ENCODE results near the gene NUDT21.

NUDT21 gene

DNA sequence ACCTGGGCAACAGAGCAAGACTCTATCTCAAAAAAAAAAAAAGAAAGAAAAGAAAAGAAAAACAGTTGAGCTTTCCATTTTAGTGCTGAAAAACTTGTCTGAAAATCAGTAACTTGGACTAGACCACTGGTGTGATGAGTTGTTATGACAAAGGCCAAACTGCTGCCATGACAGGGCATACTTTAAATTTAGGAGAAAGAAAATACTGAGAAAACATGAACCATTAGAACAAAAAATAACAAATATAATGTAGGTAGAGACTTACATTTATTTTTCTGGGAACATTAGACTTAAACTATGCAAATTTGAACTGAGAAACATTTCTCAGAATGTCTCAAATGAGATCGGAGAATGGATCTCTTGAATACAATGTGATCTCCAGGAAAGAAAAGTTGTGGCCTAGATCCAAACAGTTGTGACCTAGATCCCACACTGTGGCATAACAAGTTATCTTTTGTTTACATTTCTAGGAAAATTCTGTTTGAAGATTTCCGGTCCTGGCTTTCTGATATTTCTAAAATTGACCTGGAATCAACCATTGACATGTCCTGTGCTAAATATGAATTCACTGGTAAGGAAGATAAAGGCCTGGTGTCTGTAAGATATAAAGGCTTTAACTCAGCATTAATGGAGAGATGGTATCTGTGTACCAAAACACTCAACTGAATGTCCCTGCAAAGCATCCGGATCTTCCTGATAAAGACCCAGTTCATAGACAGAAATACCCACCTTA, 11.1 kb upstream of the NUDT21 start:
- no peak for DNase-seq

DNA sequence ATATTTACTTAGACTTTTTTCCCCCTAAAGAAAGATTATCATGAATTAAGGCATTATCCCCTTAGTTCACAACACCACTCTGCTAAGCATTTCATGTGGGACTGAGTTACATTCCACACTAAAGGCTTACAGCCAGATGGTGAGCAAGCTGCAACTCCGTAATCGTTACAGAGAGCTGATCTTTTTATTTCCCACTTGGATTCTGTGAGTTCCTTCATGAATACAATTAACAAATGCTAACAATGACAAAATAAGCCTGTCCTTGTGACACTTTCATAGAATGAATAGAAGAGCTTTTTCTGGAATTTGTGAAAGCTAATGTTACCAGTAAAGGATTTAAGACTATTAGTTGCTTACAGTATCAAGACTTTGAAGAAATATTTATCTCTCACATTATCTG, 9.0 kb upstream of the NUDT21 start:
- peak in 1 of 14 donors; percentile 11 for DNase-seq

DNA sequence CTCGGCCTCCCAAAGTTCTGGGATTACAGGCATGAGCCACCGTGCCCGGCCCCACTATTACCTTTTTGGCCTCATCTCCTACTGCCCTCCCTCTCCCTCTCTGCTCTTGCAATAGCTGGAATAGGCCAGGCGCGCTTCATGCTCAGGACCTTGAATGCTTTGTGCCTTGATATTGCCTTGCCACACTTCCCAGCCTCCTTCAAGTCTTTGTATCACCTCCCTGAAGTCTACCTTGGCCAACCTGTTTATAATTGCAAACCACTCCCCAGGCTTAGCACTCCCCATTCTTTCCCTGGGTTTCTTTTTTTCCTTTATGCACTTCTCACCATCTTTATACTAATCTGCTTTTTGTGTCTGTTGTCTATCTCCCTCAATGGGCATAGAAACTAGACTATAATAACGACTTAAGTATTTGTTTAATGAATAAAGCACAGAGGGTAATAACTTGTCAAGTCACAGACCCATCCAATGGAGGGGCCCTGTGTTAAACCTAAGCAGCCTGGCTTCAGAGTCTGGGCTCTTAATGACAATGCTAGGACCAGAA, 6.9 kb upstream of the NUDT21 start:
- no peak for DNase-seq

DNA sequence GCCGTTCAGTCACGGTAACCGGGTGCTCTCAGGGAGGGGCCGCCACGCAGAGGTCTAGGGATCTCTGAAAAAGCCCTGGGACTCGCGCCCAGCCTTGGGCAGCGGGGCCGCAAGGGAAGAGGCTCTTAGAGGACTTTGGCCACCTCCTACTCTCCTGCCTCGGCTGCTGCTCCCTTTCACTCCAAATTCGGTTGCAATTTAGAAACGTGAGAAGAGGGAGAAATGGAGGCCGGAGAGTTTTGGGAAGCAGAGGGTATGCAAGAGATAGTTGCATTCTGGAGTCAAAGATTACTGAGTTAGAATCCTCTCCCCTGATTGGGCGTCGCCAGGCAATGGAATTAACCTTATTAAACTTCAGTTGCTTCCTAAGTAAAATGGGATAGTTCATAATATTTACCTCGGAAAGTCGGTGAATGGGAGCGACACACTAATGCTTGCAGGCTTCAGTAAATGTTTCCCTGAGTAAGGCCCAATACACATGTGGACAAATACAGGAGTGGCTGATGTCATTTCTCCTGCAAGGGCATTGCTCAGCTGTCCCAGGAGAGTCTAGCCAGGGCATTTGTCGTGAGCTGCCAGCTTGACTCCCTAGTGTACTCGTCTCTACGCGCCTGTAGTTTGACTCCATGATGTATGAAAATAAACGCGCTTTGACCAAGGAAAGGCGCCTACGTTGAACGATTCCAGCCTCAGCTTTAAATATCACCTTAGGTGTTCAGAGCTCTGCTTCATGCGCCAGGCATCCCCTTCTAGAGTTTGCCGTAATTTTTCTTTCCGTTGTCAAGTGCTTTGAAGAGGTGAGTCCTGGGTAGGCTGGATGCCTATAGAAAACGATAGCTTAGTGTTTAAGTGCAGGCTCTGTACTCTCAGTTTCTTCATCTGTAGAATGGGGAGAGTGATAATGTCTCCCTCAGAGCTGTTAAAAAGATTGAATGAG, 889 bp upstream of the NUDT21 start:
- DNase-seq = peak in 3 of 14 donors; percentile 6 to 51 (median 15)

DNA sequence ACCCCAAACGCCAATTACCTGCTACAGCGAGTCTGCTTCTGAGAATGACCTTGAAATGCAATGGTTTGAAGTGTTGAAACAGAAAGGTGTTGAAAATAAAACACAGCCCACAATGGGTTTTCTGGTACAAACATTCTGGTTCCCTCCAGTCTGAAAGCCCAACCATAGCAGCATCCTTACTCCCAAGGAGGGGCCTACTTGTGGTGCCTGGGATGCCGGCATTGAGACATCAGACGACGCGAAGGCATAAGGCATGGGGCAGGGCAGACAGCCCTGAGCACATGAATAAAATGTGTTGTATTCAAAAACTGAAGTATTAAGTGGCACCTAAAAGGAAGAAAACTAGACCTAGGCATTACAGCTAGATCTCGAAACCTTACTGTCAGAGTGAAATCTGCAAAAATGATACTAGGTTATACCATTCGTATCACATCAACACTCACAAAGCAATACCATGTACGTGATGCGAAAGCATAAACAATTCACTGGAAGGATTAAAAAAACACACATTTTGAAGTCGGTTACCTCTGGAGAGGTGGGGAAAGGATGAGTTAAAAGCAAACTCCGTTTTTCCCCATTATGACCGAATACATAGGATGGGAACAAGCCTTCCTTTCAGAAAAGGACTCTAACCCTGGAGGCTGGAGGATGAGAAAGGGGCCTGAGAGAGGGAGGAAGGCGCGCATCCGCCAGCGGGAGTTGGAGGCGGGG, 702 bp downstream of the NUDT21 start:
- no peak for DNase-seq

DNA sequence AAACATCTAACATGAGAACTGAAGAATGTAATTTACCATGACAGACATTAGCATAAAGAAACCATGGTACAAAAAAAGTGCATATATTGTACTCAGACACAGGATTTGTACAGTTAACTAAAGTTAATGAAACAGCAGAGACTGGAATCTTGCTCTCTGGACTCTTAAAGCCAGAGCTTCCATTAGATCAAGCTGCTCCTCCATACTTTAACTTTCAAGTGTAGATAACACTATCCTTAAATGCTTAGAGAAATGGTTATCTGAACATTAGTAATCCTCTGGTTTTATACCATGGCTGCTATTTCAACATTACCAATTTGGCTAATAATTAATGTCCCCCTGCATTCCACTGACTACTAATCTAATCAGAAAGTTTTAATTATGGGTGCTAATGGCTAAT, 3.1 kb downstream of the NUDT21 start:
- no peak for DNase-seq

DNA sequence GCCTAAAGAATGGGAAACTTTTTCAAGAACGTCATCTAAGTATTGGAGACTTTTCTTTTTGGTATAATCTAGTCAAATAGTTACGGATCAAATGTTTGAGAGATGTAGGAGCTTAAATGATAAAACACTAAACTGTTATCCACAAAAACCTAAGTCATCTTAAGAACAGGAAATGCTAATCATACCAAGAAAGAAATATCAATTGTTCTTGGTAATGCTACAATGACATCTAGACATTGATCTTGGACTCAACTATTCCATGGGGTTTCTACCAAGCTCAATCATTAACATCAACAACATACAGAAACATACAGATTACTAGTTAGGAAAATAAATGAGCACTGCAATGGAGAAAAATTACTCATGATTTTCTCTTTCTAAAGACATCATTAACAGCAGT, 3.8 kb downstream of the NUDT21 start:
- no peak for DNase-seq

DNA sequence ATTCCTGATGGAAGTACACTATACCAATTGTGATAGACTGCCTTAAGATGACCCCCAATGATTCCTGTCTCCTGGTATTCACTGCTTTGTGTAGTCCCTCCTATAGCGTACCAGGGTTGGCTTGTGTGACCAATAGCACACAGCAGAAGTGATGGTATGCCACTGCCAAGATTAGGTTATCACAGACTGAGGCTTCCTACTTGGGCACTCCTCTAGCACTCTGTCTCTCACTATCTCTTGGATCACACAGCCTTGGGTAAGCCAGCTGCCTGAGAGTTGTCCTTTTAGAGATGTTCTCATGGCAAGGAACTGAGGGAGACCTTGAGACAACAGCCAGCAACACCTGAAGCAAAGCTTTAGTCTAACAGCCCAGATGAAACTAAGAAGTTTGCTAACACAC, 13.1 kb downstream of the NUDT21 start:
- DNase-seq = no peak

DNA sequence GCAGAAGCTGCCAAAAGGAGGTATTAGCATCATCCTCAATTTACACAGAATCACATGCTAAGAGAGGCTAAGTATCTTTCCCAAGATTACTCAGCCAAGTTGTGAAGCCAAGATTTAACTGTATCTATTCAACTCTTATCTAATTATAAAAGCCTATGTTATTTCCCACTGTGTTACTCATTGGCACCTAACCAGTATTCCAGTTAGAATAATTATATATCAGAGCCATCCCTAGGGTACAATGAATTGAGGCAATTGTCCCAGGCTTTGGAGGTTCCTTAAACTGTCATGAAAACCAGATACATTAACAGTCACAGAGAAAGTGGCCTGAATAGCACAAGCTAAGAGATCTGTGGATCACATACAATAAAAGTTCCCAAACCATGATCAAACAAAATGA, 14.9 kb downstream of the NUDT21 start:
- no peak for DNase-seq

DNA sequence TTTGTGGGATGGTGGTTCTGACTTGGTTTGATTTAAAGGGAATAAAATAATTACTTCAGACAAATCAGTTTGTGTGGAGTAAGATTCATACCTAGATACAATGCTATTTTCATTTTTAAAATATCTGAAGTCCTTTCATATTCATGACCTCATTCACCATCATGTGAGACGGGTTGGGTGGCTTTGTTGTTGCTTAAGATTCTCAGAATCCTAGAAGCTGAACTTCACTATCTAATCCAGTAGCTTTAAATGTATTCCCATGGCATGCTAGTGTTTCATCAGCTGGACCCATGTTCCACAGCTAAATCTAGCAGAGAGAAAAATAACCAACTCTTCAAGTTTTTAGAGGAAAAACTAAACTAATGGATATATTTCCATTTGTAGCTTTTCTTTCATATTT, 23.0 kb downstream of the NUDT21 start:
- DNase-seq = no peak

DNA sequence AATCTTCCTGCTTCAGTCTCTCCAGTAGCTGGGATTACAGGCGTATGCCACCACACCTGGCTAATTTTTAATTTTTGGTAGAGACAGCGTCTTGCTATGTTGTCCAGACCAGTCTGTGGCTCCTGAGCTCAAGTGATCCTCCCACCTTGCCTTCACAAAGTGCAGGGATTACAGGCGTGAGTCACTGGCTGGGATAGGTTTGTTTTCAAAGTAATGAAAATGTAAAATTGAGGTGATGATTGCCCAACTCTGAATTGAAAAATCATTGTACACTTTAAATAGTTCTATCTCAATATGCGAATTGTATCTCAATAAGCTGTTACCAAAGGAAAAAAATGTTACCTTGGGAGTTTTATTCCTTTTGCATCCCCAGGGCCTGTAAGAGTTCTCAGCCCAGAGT, 24.5 kb downstream of the NUDT21 start:
- DNase-seq = no peak

DNA sequence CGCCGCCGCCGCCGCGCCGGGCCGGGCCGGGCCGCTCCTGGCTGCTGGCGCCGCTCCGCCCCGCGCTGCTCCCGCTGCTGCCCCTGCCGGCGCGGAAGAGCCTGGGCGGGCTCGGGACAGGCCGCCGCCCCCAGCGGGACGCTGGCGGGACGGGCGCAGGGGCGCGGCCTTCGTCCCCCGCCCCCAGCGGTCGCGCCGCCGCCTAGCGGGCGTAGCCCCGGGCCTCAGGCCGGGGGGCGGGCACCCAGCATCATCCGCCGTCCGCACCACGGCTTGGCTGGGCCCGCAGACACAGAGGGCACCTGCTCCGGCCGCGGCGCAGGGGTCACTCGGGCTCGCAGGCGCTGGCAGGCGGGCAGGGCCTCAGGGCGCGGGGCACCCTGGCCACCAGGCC, 25.7 kb downstream of the NUDT21 start, which contains the start of gene AMFR:
Gene AMFR, minus strand, starts transcription at position 107 of the 394 bp plus-strand sequence. CDS start 218 bp downstream, outside the sequence.
- peak in 10 of 14 donors; percentile 30 to 83 (median 46) for DNase-seq

DNA sequence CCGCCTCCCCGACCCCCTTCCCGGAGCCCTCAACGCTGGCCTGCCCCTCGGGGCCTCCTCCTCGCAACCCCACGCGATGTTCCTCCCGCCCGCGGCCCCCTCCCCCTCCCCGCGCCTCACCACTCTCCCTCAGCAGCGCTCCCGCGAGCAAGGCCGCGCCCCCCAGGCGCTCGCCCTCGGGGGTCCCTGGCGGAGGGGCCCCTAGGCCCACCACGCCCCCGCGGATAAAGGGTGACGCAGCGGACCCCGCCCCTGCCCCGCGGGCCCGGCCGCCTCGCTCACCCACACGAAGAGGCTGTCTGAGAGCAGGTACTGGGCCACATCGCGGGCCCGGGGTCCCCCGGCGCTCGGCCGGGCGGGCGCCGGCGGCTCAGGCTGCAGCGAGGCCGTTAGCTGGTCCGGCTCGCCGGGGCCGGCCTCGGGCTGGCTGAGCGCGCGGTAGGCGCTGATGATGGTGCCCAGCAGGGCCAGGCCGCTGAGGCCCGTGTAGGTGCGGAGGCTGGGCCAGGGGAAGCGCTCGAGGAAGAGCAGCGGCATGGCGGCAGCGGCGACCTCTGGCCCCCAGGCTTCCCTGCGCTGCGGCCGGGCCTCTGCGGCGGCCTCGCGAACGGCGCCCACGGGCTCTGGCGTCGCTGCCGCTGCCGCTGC, 26.2 kb downstream of the NUDT21 start:
- DNase-seq = peak in 9 of 14 donors; percentile 15 to 74 (median 48)

DNA sequence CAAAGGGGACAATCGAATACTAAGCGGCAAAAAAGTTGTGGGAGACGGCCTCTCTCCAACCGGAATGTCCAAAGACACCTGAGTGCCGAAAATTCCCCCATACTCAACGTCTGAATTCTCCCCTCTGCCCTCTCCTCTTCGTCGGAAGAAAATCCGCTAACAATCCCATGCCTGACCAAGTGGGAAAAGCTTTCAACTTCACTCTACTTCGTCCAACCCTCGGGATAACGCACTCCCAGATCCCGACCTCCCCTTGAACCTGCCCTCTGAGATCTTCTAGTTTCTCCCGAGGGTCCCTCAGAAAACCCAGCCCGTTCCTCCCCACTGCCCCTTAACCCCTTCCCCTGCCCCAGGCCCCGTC, 26.7 kb downstream of the NUDT21 start:
- peak in 2 of 14 donors; percentile 15 to 28 for DNase-seq

DNA sequence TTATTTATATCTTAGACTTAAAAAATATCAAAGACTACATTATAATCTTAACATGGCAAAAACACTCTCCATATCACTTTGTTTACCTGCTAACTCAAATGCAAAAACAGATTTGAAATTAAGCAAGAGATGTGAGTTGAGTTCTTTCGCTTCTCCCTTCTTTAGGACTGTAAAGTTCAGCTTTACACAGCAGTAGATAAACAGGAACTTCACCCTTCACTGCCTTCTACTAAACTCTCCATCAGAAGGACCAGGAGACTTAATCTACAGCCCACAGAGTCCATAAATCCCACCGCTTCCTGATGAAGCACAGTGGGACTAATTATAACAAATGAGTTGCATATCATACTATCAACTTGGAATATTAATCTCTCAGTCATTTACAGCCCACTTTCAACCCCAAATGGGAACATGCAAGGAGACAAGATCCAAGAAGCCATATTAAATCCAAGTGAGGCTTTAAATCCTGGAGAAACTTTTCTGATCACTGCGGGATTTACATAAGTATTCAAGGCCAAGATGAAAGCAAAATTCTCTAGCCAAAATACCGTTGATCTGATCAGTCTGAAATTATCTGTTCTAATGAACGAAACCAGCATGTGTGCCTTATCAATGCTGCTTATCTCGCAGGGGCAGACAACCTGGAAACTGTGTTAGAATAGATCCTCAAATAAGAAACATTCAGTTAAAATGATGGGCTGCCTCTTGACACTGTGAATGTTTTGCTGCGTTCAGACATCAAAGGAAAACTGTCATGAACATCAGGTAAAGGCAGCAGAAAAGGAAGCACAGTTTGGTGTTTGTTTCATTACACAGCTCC, 27.3 kb downstream of the NUDT21 start:
- DNase-seq = no peak

DNA sequence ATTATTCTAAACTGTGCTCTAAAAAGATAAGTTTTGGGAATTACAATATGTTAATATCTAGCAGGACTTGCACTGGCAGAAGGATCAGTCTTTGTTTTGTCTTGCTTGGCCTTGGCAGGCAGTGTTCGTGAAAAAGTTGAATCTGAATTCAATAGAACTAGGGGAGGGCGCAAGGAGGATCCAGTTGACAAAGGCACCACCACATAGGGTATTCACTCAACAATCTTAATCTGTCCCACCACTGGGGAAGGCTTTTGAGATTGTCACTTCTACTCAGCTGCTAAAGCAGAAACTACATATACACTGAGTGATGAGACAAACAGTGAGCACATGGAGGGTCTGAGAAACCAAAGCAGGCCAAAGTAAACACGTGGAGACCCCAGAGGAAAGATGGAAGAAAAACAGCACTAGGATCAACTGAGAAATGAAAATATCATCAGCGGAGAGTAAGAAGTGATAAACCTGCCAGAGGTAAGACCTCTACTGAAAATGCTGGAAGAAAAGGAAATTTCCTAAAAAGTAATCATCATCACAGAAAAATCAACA, 28.2 kb downstream of the NUDT21 start:
- DNase-seq = no peak

DNA sequence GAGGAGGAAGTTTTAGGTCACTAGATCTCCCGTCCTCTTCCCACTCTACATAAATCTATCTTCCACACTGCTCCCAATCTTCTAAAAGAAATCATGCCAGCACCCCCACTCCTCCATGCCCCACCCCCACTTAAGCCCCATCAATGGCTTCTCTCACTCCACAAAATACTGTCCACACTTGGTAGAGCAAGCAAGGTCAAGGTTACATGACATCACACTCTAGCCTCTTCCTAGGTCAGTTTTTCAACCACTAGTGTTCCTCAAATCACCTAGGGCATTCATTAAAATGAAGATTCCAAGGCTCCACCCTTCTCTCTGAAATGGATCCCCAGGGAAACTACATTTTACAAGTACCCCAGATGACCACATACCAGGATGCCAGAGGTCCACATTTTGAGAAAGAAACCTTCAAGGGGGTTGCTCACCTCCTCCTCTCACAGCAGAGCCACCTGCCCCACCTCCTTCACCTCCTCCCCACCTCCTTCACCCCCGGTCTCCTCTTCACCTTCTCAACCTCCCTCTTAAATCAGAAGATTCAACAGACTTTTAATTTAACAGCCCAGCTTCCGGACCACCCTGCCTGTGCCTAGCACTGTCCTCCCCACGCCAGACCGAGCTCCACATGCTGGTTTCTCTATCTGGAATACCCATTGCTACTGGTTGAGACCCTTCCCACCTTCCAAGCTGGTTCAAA, 29.0 kb downstream of the NUDT21 start:
- no peak for DNase-seq

DNA sequence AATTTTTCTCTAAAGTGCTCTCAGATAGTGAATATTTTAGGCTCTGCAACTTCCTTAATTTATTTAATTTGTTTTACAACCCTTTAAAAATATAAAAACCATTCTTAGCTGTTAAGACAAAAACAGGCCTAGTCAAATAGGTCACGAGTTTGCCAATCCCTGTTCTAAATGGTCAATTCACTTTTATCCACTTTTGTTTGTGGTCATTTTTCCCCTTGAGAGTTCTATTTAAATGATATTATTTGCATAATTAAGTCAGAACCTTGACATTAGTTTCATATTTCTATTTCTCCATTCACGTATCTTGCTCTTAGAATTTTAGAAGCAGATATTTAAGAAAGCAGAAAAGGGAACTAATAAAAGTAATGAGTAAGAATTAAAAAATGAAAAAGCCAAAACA, 29.8 kb downstream of the NUDT21 start:
- DNase-seq = no peak

DNA sequence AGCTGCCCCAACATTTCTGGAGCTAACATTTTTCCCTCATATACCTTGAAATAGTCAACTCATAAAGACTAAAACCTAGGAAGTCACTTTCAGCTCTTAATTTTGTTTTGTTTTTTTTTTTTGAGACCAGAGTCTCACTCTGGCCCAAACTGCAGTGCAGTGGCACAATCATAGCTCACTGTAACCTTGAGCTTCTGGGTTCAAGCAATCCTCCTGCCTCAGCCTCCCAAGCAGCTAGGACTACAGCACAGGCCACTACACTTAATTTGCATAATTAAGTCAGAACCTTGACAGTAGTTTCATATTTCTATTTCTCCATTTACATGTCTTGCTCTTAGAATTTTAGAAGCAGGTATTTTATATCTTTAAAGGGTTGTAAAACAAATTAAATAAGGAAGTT, 30.5 kb downstream of the NUDT21 start:
- DNase-seq = no peak
